Measurements from ENCODE around the gene CNTNAP2.

DNA sequence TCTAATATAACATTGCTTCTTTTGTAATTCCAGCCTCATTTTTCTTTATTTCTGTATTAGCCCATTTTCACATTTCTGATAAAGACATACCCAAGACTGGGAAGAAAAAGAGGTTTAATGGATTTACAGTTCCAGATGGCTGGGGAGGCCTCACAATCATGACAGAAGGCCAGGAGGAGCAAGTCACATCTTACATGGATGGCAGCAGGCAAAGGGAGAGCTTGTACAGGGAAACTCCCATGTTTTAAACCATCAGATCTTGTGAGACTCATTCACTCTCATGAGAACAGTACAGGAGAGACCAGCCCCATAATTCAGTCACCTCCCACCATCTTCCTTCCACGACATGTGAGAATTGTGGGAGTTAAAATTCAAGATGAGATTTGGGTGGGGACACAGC is 510.3 kb downstream of the CNTNAP2 start:
- TF ChIP-seq, protein P1, sequence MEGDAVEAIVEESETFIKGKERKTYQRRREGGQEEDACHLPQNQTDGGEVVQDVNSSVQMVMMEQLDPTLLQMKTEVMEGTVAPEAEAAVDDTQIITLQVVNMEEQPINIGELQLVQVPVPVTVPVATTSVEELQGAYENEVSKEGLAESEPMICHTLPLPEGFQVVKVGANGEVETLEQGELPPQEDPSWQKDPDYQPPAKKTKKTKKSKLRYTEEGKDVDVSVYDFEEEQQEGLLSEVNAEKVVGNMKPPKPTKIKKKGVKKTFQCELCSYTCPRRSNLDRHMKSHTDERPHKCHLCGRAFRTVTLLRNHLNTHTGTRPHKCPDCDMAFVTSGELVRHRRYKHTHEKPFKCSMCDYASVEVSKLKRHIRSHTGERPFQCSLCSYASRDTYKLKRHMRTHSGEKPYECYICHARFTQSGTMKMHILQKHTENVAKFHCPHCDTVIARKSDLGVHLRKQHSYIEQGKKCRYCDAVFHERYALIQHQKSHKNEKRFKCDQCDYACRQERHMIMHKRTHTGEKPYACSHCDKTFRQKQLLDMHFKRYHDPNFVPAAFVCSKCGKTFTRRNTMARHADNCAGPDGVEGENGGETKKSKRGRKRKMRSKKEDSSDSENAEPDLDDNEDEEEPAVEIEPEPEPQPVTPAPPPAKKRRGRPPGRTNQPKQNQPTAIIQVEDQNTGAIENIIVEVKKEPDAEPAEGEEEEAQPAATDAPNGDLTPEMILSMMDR (IDR thresholded peaks at IDR 0.05): no peak
- TF ChIP-seq POLR2A (IDR thresholded peaks at IDR 0.05) (no peak), POLR2AphosphoS5 (IDR thresholded peaks at IDR 0.05) (no peak), EP300 (IDR thresholded peaks at IDR 0.05) (no peak)

All from stomach (tissue), 4 donors.